ENCODE data around the gene EIF3L.
"Not testable (repeated sequence)": the region's sequence is repeated elsewhere in the genome, so short reads cannot be mapped to it uniquely, and the experiment has no call there.

EIF3L gene

GRCh38 chr22:37849089-37849751, at the start of gene EIF3L:
EIF3L (plus strand) TSS chr22:37849419; CDS start chr22:37849450, 31 bp downstream.
- peak; percentile 92 to 95 (median 95) for DNase-seq

- not testable (repeated sequence) for DNase-seq
These were observed 49.2 kb upstream of the EIF3L start for GRCh38 chr22:37799979-37800378.

- no peak for DNase-seq
These were observed 47.3 kb upstream of the EIF3L start for GRCh38 chr22:37801946-37802309.

- peak; percentile 32 to 78 (median 58) for DNase-seq
These were observed 46.7 kb upstream of the EIF3L start for GRCh38 chr22:37802310-37803194.

GRCh38 chr22:37803195-37803638, 46.0 kb upstream of the EIF3L start:
- no peak for DNase-seq

GRCh38 chr22:37803639-37804351, 45.4 kb upstream of the EIF3L start:
- no peak for DNase-seq

GRCh38 chr22:37804352-37804880, 44.8 kb upstream of the EIF3L start:
- DNase-seq = peak in 1 of 3 donors; percentile 12

GRCh38 chr22:37804881-37805809, 44.1 kb upstream of the EIF3L start:
- DNase-seq = peak; percentile 81 to 92 (median 86)

GRCh38 chr22:37805810-37806277, 43.4 kb upstream of the EIF3L start:
- no peak for DNase-seq

- peak in 1 of 3 donors; percentile 35 for DNase-seq
These were observed 42.5 kb upstream of the EIF3L start for GRCh38 chr22:37806409-37807333.

GRCh38 chr22:37807410-37808293, 41.6 kb upstream of the EIF3L start, which contains the start of gene GCAT:
GCAT (plus strand) TSS chr22:37807934; CDS start chr22:37807968, 34 bp downstream.
- peak; percentile 90 to 98 (median 96) for DNase-seq

GRCh38 chr22:37808294-37808657, 40.9 kb upstream of the EIF3L start:
- peak in 1 of 3 donors; percentile 29 for DNase-seq

GRCh38 chr22:37809672-37810333, 39.4 kb upstream of the EIF3L start:
- no peak for DNase-seq

GRCh38 chr22:37811867-37812266, 37.4 kb upstream of the EIF3L start:
- no peak for DNase-seq

GRCh38 chr22:37812869-37813678, 36.1 kb upstream of the EIF3L start:
- DNase-seq = no peak

- no peak for DNase-seq
These were observed 33.6 kb upstream of the EIF3L start for GRCh38 chr22:37815593-37815992.

GRCh38 chr22:37816543-37817180, 32.6 kb upstream of the EIF3L start:
- DNase-seq = no peak

Measured in suppressor macrophage treated with lipopolysaccharide for 1 hour (primary cell).